ENCODE results near the gene DHODH.

Gene DHODH

DNA sequence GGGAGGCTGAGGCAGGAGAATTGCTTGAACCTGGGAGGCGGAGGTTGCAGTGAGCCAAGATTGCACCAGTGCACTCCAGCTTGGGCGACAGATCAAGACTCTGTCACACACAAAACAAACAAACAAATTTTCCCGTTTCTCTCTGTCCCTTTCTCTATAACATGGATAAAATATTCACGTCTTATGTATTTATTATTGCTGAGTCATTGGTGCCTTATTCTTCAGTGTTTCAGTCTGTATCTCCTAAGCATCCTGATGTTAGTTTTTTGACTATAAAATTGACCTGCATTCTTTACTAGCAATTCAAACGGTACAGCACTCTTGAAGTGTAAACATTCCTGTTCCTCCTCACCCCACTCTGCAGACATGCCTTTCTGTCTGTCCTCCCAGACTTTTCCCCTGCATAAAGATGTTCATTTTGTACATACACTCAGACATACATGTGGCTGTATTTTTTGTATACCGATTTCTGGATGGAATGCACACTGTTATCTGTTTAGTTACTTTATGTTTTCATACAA lies 16.4 kb downstream of the DHODH start:
- H3K4me1 Mint-ChIP-seq (ENCODE audit: low read depth): peaks cover 8% of the 10 kb centered on the region
- no peak overlapping the region for H3K27ac Mint-ChIP-seq
- H3K4me3 Mint-ChIP-seq: no peak overlapping the region
- H3K36me3 Mint-ChIP-seq (ENCODE audit: low read depth): peaks cover 83% of the 10 kb centered on the region
- no peaks in the 10 kb centered on the region for H3K9me3 Mint-ChIP-seq
- no peaks in the 10 kb centered on the region for H3K27me3 Mint-ChIP-seq
- intact Hi-C loops (cut with micrococcal nuclease): no loop called here

DNA sequence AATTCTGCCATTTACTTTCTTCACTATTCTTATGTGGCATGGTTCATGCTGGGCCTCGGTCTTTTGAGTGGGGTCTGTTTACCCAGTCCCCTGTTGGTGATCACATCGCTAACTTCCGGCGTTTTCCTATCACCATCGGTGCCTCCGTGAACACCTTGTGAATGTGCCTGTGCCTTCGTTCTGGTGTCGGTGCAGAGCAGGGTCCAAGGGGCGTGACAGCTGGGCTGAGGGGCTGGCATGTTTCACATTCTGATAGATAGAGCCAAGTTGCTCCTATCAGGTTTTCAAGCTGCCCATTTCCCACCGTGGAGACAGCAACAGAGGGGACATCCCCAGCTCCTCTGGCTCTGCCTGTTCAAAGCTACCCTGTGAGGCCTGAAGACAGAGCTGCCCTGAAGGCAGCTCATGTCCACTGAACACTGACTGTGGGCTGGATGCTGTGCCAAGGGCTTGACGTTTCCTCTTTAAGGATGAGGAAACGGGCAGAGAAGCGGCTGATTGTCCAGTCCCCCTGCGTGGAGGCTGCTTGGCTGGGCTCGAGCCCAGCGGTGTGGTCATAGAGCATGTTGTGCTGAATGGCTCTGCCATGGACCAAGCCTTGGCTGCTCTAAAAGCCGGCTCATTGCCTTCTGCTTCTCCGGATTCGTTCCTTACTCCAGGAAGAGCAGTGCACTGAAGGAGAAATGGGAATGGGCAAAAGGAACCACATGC lies 17.0 kb downstream of the DHODH start:
- Mint-ChIP-seq H3K4me3 (no peak overlapping the region), H3K36me3 (ENCODE audit: low read depth) (peaks cover 82% of the 10 kb centered on the region), H3K27me3 (no peaks in the 10 kb centered on the region), H3K4me1 (ENCODE audit: low read depth) (peaks cover 11% of the 10 kb centered on the region), H3K9me3 (no peaks in the 10 kb centered on the region), H3K27ac (no peak overlapping the region)
- intact Hi-C loops (cut with micrococcal nuclease): no loop called here

DNA sequence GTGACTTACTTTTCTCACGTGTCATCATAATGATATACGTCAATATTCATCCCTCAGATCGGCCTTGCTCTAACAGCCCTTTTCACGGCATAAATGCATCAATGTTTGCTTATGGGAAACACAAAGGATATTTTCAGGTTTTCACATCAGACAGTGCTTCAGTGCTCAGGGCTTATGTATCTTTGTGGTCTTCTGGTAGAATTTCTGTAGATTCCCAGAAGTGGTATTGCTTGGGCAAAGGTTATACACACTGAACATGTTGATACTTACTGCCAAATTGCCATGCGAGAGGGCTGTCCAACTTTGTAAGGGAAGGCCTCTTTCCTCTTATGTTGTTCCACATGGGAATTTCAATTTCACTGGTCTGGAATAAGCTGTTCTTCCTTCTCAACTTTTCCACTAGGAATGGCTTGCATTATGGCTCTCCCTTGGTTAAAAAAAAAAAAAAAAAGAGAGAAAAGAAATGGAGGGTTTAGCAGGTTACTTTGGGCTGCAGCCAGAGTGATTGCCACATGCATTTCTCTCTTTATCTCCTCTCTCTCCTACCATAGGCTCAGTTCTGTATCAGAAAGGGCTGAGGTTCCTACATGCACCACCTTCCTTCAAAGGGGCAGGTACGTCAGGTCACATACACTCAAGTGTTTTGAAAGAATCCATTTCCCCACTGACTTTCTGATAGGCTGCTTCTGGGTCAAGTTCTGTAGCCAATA lies 19.3 kb downstream of the DHODH start:
- Mint-ChIP-seq H3K4me3 (no peak overlapping the region), H3K27ac (no peak overlapping the region), H3K4me1 (ENCODE audit: low read depth) (peaks cover 11% of the 10 kb centered on the region), H3K36me3 (ENCODE audit: low read depth) (peaks cover 60% of the 10 kb centered on the region), H3K27me3 (no peaks in the 10 kb centered on the region), H3K9me3 (no peaks in the 10 kb centered on the region)
- intact Hi-C loops (cut with micrococcal nuclease): no loop called here

DNA sequence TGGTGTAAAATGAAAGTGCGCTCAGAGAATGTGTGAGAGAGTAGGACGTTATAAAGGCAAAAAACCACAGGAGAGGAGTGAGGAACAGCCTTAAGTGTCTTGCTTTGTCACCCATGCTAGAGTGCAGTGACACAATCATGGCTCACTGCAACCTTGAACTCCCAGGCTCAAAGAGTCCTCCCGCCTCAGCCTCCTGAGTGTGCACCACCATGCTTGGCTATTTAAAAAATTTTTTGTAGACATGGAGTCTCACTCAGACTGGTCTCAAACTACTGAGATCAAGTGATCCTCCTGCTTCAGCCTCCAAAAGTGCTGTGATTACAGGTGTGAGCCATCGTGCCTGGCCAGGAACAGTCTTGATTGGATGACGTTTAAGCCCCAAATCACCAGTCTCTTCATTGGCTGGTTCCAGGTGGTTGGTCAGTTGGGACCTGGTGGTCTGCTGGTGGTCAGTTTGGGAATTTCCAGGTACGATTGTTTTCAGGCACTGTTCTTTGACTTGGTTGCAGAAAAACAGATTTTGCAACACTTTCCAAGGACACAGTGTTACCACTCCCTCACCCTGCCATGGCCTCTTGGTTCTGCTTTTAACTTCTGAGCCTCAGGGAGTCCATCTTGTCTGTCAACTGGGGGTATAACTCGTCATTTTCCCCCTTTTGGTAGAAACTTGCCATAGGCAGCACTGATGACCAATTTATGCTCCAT lies 21.2 kb downstream of the DHODH start:
- H3K27ac Mint-ChIP-seq: no peak overlapping the region
- H3K4me1 Mint-ChIP-seq (ENCODE audit: low read depth): peaks cover 11% of the 10 kb centered on the region
- intact Hi-C loops (cut with micrococcal nuclease): no loop called here
- no peaks in the 10 kb centered on the region for H3K27me3 Mint-ChIP-seq
- H3K36me3 Mint-ChIP-seq (ENCODE audit: low read depth): peaks cover 45% of the 10 kb centered on the region
- no peak overlapping the region for H3K4me3 Mint-ChIP-seq
- H3K9me3 Mint-ChIP-seq: no peaks in the 10 kb centered on the region

DNA sequence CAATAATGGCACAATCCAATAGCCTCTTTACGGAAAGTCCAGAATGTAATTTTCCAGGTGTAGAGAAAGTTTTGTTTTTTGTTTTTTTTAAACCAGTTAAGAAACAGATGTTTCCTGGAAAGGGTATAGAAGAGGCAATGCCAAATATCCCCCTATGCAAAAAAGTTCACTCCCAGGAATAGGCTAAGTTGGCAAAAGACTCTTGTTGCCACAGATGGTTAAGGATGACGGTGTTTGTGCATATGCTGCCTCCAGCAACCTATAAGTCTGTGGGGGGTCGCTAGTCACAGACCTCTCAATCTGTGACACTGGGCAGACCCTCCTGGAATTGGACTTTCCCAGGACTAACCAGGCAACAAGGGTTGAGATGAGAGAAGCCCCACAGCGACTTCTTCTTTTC lies 24.9 kb downstream of the DHODH start:
- Mint-ChIP-seq H3K27ac (no peak overlapping the region), H3K9me3 (no peaks in the 10 kb centered on the region), H3K36me3 (ENCODE audit: low read depth) (peaks cover 19% of the 10 kb centered on the region), H3K27me3 (no peaks in the 10 kb centered on the region), H3K4me3 (no peak overlapping the region), H3K4me1 (ENCODE audit: low read depth) (peaks cover 11% of the 10 kb centered on the region)
- intact Hi-C loops (cut with micrococcal nuclease): no loop called here

DNA sequence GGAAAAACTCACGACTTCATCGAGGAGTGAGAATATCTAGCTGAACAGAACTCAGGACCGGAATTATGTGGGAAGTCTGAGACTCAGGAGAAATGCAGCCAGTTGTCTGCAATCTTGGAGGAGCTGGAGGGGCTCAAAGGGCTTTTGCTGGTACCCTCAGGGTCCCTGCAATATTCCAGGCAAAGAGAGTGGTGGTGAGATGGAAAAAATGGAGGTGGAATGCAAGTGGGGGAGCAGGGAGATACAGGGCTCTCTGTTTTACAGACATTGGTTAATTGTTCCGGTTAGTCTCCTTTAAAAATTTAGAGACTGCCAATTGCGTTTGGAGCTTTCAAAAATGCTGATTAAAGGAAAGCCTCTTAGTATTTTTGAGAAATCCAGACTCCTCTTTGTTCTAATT lies 27.6 kb downstream of the DHODH start:
- H3K27me3 Mint-ChIP-seq: no peaks in the 10 kb centered on the region
- intact Hi-C loops (cut with micrococcal nuclease): no loop called here
- no peak overlapping the region for H3K4me3 Mint-ChIP-seq
- no peaks in the 10 kb centered on the region for H3K9me3 Mint-ChIP-seq
- H3K4me1 Mint-ChIP-seq (ENCODE audit: low read depth): no peaks in the 10 kb centered on the region
- no peak overlapping the region for H3K27ac Mint-ChIP-seq
- peaks cover 14% of the 10 kb centered on the region for H3K36me3 Mint-ChIP-seq (ENCODE audit: low read depth)

DNA sequence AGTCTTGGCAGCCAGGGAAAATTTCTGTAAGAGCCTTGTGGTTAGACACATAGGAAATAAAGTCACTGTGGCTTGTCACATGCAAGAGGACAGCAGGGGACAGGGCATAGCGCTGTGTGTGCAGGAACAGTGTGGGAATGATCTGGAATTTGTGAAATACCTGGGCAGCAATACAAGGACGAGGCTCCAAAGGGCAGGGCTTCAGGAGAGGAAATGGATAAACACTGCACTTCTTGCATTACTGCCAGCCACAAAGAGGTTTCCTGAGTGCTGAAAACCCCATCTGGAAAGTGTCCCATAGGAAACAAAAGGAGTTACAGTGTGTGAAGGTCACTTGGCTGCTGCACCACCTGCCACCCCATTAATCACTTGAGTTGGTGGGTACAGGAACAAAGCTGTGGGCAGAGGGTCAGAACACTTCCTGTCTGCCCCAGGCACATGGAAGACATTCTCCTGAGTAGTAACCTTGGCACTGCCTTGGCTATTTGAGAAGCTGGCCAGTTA lies 33.7 kb downstream of the DHODH start:
- Mint-ChIP-seq H3K4me1 (ENCODE audit: low read depth) (peaks cover 7% of the 10 kb centered on the region), H3K4me3 (no peak overlapping the region), H3K27me3 (no peaks in the 10 kb centered on the region), H3K36me3 (ENCODE audit: low read depth) (peaks cover 22% of the 10 kb centered on the region), H3K9me3 (no peaks in the 10 kb centered on the region), H3K27ac (no peak overlapping the region)
- intact Hi-C loops (cut with micrococcal nuclease): no loop called here

DNA sequence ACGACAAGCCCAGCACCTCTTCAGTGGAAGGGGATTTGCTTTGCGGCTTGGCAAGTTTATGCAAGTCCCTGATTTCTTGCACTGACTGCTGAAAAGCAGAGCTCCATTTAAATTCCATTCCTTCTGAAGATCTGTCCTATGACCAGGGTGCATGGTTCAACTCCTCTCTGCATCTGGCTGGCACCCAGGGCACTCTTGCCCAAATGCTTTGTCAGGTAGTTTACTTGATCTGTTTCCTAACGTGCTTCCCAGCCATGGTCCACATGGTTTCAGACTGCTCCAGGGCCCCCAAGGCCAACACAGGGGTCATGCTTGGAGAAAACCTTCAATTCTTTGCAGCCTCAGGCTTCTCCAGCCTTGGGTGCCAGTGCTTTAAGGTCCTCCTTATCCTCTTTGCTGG lies 34.5 kb downstream of the DHODH start:
- no peak overlapping the region for H3K4me3 Mint-ChIP-seq
- peaks cover 22% of the 10 kb centered on the region for H3K36me3 Mint-ChIP-seq (ENCODE audit: low read depth)
- H3K27ac Mint-ChIP-seq: no peak overlapping the region
- H3K27me3 Mint-ChIP-seq: no peaks in the 10 kb centered on the region
- intact Hi-C loops (cut with micrococcal nuclease): no loop called here
- H3K9me3 Mint-ChIP-seq: no peaks in the 10 kb centered on the region
- H3K4me1 Mint-ChIP-seq (ENCODE audit: low read depth): peaks cover 7% of the 10 kb centered on the region

DNA sequence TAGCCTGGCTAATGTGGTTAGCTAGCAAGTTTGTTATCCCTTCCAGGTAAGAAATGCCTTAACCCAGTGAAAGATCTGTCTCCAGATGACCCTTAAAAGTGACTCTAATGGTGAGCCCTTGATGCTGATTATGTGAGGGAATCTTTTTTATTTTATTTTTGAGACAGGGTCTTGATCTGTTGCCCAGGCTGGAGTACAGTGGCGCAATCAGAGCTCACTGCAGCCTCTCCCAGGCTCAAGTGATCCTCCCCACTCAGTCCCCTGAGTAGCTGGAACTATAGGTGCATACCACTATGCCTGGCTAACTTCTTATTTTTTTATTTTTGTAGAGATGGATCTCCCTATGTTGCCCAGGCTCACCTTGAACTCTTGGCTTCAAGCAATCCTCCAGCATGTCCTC lies 35.0 kb downstream of the DHODH start:
- H3K27ac Mint-ChIP-seq: no peak overlapping the region

DNA sequence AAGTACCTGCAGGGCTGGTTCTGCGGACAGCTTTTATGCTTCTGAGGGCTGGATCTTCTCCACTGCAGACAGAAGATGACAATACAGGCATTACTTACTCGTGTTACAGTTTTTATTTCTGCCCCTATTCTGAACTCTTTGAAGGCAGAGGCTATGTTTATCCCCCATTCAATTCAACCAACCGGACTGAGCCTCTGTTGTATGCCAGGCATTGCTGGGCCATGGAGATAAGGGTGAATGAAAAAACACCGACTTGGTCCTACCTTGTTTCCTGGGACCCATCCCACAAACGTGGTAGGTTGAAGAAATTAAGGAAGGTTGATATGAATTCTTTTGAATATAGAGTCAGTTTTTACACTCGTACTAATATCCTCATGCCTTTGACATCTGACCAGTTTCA lies 35.8 kb downstream of the DHODH start:
- H3K27me3 Mint-ChIP-seq: no peaks in the 10 kb centered on the region
- peaks cover 28% of the 10 kb centered on the region for H3K36me3 Mint-ChIP-seq (ENCODE audit: low read depth)
- H3K9me3 Mint-ChIP-seq: peaks cover 8% of the 10 kb centered on the region
- intact Hi-C loops (cut with micrococcal nuclease): no loop called here
- no peak overlapping the region for H3K27ac Mint-ChIP-seq
- no peak overlapping the region for H3K4me3 Mint-ChIP-seq
- peaks cover 7% of the 10 kb centered on the region for H3K4me1 Mint-ChIP-seq (ENCODE audit: low read depth)

More for the DNA sequence above, 35.0 kb downstream of the DHODH start:
- Mint-ChIP-seq H3K36me3 (ENCODE audit: low read depth) (peaks cover 22% of the 10 kb centered on the region), H3K27me3 (no peaks in the 10 kb centered on the region), H3K4me3 (no peak overlapping the region), H3K9me3 (peaks cover under 1% of the 10 kb centered on the region), H3K4me1 (ENCODE audit: low read depth) (peaks cover 7% of the 10 kb centered on the region)
- intact Hi-C loops (cut with micrococcal nuclease): no loop called here

DNA sequence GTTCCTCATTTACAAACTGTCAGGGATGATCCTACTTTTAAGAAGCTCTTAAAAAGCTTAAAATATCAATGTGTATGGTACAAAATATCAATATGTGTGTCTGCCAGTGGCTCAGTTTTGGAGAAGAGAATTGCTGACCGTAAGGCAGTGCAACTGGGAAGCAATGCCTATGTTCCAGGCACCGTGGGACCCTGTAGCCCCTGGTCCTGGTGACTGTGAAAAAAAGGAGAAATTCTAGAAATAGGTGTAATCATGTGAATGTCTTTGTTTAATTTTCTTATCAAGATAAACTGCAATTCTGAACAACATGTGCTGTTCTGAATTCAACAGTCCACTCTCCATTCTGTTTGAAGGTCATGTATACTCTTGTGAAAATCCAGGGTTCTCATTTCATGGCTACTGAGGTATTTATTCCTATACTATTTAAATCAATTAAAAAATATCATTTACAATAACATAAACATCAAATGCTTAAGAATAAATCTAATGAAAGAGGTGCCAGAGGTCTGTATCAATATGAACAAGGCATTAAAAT lies 36.3 kb downstream of the DHODH start:
- H3K4me1 Mint-ChIP-seq (ENCODE audit: low read depth): peaks cover 9% of the 10 kb centered on the region
- H3K4me3 Mint-ChIP-seq: no peak overlapping the region
- intact Hi-C loops (cut with micrococcal nuclease): no loop called here
- H3K36me3 Mint-ChIP-seq (ENCODE audit: low read depth): peaks cover 34% of the 10 kb centered on the region
- no peaks in the 10 kb centered on the region for H3K27me3 Mint-ChIP-seq
- no peak overlapping the region for H3K27ac Mint-ChIP-seq
- peaks cover 14% of the 10 kb centered on the region for H3K9me3 Mint-ChIP-seq

DNA sequence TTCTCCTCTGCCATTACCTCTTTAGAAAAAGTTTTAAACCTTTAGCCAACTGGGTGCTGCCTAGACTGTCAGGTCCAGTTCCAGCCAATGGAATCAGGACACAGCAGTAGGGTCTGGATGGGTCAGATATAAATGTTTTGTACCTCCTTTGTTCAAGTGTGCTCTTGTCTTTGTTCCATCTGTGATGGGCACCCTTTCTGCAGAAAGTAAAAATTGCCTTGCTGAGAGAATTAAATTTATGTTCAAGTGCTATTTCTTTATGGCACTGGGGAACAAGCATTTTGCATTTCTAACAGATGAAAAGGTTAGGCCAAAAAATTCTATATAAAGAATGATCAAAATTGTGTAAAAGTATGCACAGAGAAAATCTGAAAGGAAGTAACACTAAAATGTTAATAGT lies 40.6 kb downstream of the DHODH start:
- H3K4me3 Mint-ChIP-seq: no peak overlapping the region
- peaks cover 19% of the 10 kb centered on the region for H3K9me3 Mint-ChIP-seq
- no peak overlapping the region for H3K27ac Mint-ChIP-seq
- peaks cover 17% of the 10 kb centered on the region for H3K36me3 Mint-ChIP-seq (ENCODE audit: low read depth)
- no peaks in the 10 kb centered on the region for H3K27me3 Mint-ChIP-seq
- peaks cover 33% of the 10 kb centered on the region for H3K4me1 Mint-ChIP-seq (ENCODE audit: low read depth)
- intact Hi-C loops (cut with micrococcal nuclease): no loop called here

DNA sequence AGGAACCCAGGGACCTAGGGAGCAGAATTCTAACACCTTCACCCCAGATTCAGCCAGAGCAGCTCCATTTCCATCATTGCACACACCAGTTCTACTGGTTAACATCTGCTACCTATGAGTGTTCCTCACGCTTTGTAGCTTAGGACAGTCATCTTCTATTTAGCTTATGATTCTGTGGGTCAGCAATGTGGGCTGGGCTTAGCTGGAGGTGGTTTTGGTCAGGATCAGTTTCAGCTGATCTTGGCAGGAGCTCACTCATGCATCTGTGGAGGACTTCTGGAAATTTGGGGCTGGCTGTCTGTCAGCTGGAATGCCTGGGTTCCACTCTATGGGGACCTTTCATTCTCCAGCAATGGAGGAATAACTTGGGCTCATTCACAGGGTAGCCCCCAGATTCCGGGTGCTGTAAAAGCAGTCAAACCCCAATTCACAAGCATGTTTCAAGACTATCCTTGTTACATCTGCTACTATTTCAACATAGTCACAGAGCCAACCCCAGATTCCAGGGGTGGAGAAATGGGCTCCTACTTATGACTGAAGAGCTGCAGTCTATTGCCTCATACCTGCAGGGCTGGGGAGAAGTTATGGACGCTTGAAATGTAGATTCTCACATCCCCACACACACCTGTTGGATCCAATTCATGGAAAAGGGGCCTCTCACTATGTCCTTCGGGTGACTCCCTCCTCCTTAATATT lies 42.4 kb downstream of the DHODH start:
- Mint-ChIP-seq H3K4me3 (no peak overlapping the region), H3K36me3 (ENCODE audit: low read depth) (peaks cover 17% of the 10 kb centered on the region), H3K4me1 (ENCODE audit: low read depth) (peaks cover 50% of the 10 kb centered on the region), H3K27me3 (no peaks in the 10 kb centered on the region), H3K27ac (no peak overlapping the region), H3K9me3 (peaks cover 19% of the 10 kb centered on the region)
- intact Hi-C loops (cut with micrococcal nuclease): no loop called here
